HG03432 (cell line): ENCODE data around the gene CDC20B.
"Not testable (repeated sequence)": the region's sequence is repeated elsewhere in the genome, so short reads cannot be mapped to it uniquely, and the experiment has no call there.

ENCODE experiments used
- ATAC-seq: cut with Tn5 transposase; IDR thresholded peaks from one replicate; pipeline ENCODE4 v1.9.1; 2021; ENCODE audit warnings: mild to moderate bottlenecking, moderate library complexity; ENCODE audit not compliant: unreplicated experiment

Gene CDC20B

DNA sequence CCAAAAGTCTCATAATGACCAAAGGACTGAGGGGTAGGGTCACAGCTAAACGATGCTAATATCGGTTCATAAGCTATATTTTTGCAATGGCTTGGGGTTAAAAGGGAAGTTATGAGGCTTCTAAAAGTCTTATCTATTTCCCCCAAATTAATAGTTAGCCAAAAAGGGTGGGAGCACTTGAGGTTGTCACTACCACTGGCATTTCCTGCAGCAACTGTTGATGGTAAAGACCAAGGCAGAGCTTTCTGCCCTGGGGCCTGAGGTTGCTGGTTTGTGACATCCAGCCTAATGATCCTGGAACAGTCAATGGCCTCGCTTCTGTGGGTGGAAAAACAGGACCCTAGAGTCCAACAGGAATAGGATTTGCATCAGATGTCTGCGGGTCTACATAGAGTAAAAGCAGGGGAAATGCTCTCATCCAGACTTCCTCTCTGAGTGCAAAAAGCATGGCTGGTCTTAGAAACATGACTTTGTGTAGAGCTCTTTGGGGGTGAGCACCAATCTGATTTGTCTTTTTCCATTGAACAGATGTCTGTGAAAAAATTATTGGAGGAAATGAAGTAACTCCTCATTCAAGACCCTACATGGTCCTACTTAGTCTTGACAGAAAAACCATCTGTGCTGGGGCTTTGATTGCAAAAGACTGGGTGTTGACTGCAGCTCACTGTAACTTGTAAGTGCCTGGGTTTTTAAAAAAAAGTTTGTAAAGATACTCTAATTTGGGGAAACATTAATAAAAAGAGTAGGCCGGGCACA lies 67.9 kb downstream of the CDC20B start:
- ATAC-seq = no peak

- ATAC-seq = no peak
Observed at GRCh38 chr5:55104036-55104772, 68.8 kb downstream of the CDC20B start.

- no peak for ATAC-seq
Observed at GRCh38 chr5:55102348-55102747, 70.6 kb downstream of the CDC20B start, which contains the start of gene GZMA. Gene GZMA (plus strand): TSS chr5:55102646. CDS start chr5:55102683, 37 bp downstream.

GRCh38 chr5:55101556-55102276 lies 71.3 kb downstream of the CDC20B start:
- ATAC-seq = no peak

GRCh38 chr5:55101148-55101547 lies 71.8 kb downstream of the CDC20B start:
- not testable (repeated sequence) for ATAC-seq

DNA sequence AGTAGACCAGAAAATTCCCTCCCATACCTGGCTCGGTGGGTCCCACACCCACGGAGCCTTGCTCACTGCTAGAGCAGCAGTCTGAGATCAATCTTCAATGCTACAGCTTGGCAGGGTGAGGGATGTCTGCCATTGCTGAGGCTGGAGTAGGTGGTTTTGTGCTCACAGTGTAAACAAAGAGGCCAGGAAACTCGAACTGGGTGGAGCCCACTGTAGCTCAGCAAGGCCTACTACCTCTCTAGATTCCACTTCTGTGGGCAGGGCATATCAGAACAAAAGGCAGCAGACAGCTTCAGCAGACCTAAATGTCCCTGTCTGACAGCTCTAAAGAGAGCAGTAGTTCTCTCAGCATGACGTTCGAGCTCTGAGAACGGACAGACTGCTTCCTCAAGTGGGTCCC lies 76.1 kb downstream of the CDC20B start:
- ATAC-seq = no peak

- ATAC-seq = no peak
Observed at GRCh38 chr5:55096182-55096581, 76.8 kb downstream of the CDC20B start.

GRCh38 chr5:55091011-55091410 lies 82.0 kb downstream of the CDC20B start:
- ATAC-seq = not testable (repeated sequence)

DNA sequence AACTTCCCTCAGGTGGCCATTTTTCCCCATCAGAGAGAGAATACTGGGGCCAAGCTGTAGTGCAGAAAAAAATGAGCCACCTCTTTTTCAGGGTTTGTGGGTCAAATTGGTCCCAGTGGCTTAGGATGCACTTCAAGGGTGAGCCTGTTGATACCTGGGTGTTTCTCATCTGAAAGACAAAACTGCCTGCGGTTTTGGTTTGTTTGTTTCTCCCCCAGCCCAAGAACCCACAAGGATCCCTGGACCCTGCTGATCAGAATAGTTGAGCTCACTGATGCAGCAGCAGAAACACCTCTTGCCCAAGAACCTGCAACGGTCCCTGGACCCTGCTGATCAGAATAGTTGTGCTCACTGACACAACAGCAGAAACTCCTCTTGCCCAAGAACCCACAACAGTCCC lies 83.7 kb downstream of the CDC20B start:
- ATAC-seq = not testable (repeated sequence)

DNA sequence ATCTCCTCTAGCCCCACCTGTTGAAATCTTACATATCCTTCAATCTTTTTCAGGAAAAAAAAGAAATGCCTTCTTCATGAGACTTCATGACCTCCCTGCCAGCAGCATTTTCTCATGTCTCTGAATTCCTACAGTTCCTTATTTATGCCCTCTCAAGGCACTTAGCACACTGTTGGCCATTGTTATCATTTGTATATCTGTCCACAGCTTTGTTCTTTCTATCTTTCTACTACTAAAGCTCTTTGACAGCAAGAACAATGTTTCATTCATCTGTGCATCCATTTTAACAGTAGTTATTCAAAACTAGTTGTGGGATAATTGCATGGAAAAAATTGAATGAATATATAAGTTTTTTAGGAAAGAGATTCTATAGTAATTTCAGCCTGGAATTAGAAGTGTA lies 91.4 kb downstream of the CDC20B start:
- ATAC-seq = no peak

DNA sequence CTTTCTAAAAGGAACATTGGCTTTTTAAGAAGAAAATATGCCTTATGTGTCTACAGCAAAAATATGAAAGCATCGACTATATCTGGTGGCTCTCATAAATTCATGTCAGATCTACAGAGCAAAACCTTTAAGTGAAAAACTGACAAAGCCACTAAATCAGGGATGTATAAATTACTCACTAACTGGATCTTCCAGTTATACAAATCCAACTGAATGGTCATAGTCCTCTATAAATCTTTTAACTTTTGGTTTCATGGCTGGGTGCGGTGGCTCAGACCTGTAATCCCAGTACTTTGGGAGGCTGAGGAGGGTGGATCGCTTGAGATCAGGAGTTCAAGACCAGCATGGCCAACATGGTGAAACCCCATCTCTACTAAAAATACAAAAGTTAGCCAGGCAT lies 99.8 kb downstream of the CDC20B start:
- ATAC-seq = no peak

DNA sequence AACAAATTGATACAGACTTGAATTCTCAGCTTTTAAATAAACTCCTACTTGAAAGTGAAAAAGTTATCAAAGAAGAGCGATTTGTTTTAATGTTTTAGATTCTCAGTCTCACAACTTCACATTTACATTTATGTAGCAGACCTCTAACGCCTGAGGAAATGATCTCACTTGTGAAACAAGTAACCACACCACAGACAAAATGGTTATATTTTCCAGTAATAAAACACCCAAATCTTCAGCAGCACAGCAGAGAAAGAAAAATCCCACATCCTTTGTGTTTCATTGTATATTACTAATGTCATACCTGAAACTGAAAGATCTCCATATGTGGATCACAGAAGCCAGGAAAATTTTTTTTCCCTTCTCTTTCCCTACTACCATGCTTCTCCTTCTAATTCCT lies 100.3 kb downstream of the CDC20B start:
- no peak for ATAC-seq

DNA sequence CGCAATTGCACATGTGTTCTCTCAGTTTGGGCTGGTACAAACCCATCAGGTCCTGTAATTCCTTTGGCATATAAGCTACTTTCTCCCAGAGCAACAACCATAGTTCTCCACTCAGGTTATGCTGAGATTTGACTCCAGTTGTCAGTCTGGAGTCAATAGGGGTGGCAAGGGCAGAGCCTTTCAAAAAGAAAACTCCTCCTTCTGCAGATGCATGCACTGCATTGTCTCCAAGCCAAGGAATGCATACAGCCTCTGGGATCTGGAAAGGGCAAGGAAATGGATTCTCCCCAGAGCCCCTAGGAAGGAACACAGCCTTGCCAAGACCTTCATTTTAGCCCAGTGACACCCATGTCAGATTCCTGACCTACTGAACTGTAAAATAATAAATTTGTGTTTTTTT lies 101.6 kb downstream of the CDC20B start:
- no peak for ATAC-seq

DNA sequence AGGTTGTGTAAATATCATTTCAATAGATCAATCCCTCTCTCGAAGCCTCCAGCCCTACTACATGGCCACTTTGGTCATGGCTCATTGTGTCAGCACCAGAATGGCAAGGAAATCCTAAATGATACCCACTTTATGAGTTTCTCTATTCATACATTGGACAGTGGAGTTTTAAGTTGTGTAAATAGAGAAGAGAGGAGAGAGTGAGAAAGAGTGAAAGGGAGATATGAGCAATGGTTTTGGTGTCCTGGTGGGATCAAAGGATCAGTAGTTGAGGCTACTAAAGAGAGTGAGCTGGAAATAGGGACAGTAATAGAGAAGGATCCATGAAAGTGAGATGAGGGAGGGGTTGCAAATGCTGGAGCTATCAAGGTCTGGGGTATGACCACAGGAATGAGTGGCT lies 102.0 kb downstream of the CDC20B start:
- ATAC-seq = no peak

DNA sequence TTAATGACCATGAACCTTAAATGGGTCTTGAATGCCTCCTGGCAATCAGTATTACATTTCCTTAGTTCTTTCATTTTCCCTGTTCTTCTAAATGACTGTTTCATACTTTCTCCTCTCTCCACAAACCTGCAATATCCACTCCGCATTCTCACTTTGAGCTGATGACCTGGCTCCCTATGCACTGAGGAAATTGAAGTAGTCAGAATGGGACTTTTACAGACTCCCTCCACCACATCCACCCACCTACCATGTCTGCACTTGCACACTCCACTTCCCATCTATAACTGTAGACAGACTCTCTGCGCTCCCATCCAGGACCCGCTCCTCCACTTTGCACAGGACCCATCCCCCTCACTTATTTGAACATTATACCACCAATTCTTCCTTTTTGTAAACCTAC lies 106.7 kb downstream of the CDC20B start:
- no peak for ATAC-seq

DNA sequence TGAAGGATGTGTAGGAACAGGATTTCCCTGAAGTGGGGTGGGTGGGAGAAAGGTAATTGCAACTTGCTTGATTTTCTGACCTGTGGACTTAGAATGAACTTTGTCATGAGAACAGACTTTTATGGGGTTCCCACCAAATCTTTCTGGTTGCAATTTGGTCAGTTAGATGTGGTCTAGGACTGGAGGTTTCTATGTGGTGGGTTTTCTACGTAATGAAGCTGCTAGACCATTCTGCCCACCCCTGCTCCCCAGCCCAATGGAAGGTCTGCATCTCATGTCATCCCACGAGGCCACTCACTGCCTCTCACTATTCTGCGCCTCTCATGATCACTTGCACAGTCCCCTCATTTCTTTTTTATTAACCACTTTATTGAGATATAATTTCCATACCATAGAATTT lies 108.5 kb downstream of the CDC20B start:
- ATAC-seq = no peak

DNA sequence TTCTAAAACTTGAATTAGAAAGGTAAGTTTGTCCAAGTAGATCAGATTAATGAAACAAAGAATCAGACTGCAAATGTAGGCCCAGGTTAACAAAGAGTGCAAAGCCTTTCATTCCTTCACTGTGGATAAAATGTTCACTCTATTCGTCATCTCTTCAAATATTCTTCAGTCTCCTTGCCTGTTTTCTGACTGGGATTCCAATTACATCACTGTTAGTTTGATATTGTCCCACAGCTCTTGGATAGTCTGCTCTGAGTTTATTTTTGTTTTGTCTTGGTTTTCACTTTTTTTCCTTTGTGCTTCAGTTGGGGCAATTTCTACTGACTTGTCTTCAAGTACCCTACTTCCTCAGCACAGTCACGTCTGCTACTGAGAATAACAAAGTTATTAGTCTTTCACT lies 109.1 kb downstream of the CDC20B start:
- ATAC-seq = no peak

GRCh38 chr5:55063220-55063863 lies 109.6 kb downstream of the CDC20B start:
- ATAC-seq = no peak
